Glutamatergic neuron (in vitro differentiated cells): ENCODE measurements around the gene GTF2F1. TPM values are rescaled to one million over a fixed set of nuclear protein-coding genes. Genes with fewer than 3 reads are reported as not detected.

Experiments
- DNase-seq: peaks from one replicate; pipeline ENCODE4 v3.0.0; 2022
- H3K27ac Mint-ChIP-seq: one replicate; pipeline ENCODE4 v1.8.0; 2020; ENCODE audit warnings: mild to moderate bottlenecking, mixed read lengths, inconsistent platforms; ENCODE audit not compliant: unreplicated experiment
- H3K27me3 Mint-ChIP-seq: one replicate; pipeline ENCODE4 v1.8.0; 2020; ENCODE audit warnings: mild to moderate bottlenecking, moderate library complexity, mixed read lengths, inconsistent platforms; ENCODE audit not compliant: unreplicated experiment
- H3K36me3 Mint-ChIP-seq: one replicate; pipeline ENCODE4 v1.8.0; 2020; ENCODE audit warnings: mild to moderate bottlenecking, mixed read lengths, inconsistent platforms; ENCODE audit not compliant: unreplicated experiment
- H3K4me1 Mint-ChIP-seq: one replicate; pipeline ENCODE4 v1.8.0; 2020; ENCODE audit warnings: mild to moderate bottlenecking, low read depth, mixed read lengths, inconsistent platforms; ENCODE audit not compliant: unreplicated experiment
- H3K4me3 Mint-ChIP-seq: one replicate; pipeline ENCODE4 v1.8.0; 2020; ENCODE audit warnings: mild to moderate bottlenecking, mixed read lengths, inconsistent platforms; ENCODE audit not compliant: unreplicated experiment
- H3K9me3 Mint-ChIP-seq: one replicate; pipeline ENCODE4 v1.8.0; 2020; ENCODE audit warnings: mild to moderate bottlenecking, moderate library complexity, mixed read lengths, inconsistent platforms; ENCODE audit not compliant: unreplicated experiment
- total RNA-seq: library from RNA; stranded (reverse); fragmentation: NEBNext Ultra II Directional; extraction: Animal tissue kit (Norgen Biotek cat#: 25700); gene quantifications from one replicate; pipeline ENCODE4 v1.2.1, GENCODE V29; 2021; ENCODE audit not compliant: unreplicated experiment
- TF ChIP-seq, protein P1 (sequence below): fragments of 200-600 bp; sonication (generic); IDR thresholded peaks from one replicate; pipeline ENCODE4 v1.5.0; 2021; ENCODE audit not compliant: partially characterized antibody, unreplicated experiment

Gene GTF2F1
- total RNA-seq, 1 donor from 2014 or later = 56.0 TPM

GRCh38 chr19:6413291-6413690 lies 20.3 kb upstream of the GTF2F1 start:
- H3K9me3 Mint-ChIP-seq = peaks cover 2% of the 10 kb centered on the region
- peaks cover 1% of the 10 kb centered on the region for H3K4me1 Mint-ChIP-seq
- H3K36me3 Mint-ChIP-seq = no peaks in the 10 kb centered on the region
- TF ChIP-seq, protein P1, sequence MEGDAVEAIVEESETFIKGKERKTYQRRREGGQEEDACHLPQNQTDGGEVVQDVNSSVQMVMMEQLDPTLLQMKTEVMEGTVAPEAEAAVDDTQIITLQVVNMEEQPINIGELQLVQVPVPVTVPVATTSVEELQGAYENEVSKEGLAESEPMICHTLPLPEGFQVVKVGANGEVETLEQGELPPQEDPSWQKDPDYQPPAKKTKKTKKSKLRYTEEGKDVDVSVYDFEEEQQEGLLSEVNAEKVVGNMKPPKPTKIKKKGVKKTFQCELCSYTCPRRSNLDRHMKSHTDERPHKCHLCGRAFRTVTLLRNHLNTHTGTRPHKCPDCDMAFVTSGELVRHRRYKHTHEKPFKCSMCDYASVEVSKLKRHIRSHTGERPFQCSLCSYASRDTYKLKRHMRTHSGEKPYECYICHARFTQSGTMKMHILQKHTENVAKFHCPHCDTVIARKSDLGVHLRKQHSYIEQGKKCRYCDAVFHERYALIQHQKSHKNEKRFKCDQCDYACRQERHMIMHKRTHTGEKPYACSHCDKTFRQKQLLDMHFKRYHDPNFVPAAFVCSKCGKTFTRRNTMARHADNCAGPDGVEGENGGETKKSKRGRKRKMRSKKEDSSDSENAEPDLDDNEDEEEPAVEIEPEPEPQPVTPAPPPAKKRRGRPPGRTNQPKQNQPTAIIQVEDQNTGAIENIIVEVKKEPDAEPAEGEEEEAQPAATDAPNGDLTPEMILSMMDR = no peak
- H3K27me3 Mint-ChIP-seq = peaks cover 3% of the 10 kb centered on the region
- DNase-seq = no peak
- no peak overlapping the region for H3K27ac Mint-ChIP-seq
- H3K4me3 Mint-ChIP-seq = no peak overlapping the region

DNA sequence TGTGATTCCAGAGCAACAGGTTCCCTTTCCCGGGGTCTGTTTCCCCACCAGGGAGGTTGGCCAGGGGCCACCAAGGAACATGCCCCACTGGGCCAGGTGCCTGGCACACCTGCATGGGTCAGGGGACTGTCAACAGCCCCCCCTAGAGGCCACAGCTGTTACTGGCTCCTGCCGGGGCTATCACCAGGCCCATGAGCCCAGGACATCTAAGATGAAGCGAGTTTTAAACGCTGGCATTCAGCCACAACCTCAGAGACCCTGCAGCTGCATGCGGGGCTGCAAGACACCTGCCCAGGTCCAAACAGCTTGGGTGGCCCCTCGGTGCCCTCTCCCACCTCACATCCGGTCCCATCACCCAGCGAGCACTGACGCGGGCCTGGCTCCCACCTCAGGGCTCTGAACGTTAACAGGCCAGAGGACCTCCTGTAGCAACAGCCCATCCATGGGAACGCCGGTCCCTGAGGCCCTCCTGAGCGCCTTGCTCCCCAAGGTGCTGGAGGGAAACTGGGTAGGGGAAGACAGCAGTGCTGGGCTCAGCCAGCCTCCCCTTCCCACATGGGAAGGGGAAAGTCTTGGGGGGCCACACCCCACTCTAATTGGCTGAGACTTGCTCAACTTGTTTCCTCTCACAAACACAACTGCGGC lies 19.6 kb upstream of the GTF2F1 start:
- H3K4me3 Mint-ChIP-seq = no peak overlapping the region
- H3K36me3 Mint-ChIP-seq = no peaks in the 10 kb centered on the region
- H3K27me3 Mint-ChIP-seq = peaks cover 3% of the 10 kb centered on the region
- peak; percentile 34 for DNase-seq
- no peak overlapping the region for H3K27ac Mint-ChIP-seq
- peaks cover 2% of the 10 kb centered on the region for H3K9me3 Mint-ChIP-seq
- peaks cover 1% of the 10 kb centered on the region for H3K4me1 Mint-ChIP-seq
- TF ChIP-seq, protein P1 = peak; percentile 53

DNA sequence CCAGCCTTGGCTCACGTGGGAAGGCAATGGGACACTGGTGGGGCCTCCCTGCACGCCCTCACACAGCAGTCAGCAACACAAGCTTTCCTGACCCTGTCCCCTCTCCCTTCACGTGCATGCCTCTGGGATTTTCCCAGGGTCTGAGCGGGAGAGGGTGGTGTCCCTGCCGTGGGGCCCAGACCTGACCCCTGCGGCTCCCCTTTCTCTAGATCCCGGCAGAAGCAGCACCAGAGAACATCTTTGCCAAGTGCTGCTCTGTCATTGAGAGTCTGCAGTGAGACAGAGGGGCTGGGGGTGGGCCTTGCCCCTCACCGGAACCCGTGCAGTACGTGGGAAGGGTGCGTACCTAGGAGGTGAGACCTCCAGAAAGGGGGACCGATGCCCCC lies 19.1 kb upstream of the GTF2F1 start:
- Mint-ChIP-seq H3K27ac (no peak overlapping the region), H3K4me1 (peaks cover 1% of the 10 kb centered on the region), H3K4me3 (no peak overlapping the region), H3K27me3 (peaks cover 3% of the 10 kb centered on the region), H3K36me3 (no peaks in the 10 kb centered on the region), H3K9me3 (peaks cover 2% of the 10 kb centered on the region)
- DNase-seq = no peak
- TF ChIP-seq, protein P1 = no peak

DNA sequence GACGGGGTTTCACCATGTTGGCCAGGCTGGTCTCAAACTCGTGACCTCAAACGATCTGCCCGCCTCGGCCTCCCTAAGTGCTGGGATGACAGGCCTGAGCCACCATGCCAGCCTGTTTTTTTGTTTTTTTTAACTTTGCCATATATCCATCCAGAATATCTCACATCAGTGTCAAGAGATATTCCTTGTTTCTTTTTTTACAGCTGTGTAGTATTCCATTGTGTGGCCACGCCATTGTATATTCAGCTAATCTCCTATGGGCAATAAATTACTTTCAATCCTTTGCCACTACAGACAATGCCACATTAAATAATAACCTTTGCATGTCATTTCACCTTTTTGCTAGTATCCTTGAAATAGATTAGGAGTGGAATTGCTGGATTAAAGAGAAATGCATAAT lies 16.4 kb upstream of the GTF2F1 start:
- Mint-ChIP-seq H3K27me3 (no peaks in the 10 kb centered on the region), H3K27ac (no peak overlapping the region), H3K36me3 (no peaks in the 10 kb centered on the region), H3K4me3 (no peak overlapping the region), H3K9me3 (no peaks in the 10 kb centered on the region), H3K4me1 (peaks cover 1% of the 10 kb centered on the region)
- TF ChIP-seq, protein P1 = no peak
- DNase-seq = no peak

DNA sequence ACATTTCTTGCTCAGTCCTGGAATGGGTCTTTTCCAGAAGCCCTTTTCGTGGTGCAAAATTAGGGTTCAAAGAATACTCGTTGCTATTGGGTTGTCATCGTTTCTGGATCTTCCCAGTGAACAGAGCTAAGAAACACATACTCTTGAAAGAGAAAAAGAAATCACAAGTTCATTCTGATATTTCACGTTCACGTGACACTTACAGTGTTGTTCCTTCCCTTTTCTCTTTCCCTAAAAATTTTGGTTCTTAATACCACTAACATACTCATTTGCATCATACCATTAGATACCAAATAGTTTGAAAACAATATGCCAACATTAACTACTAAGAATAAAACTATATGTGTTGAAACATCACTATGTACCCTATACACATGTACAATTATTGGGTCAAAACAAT lies 13.4 kb upstream of the GTF2F1 start:
- TF ChIP-seq, protein P1 = no peak
- Mint-ChIP-seq H3K9me3 (peaks cover 2% of the 10 kb centered on the region), H3K4me1 (no peaks in the 10 kb centered on the region), H3K36me3 (no peaks in the 10 kb centered on the region), H3K4me3 (no peak overlapping the region), H3K27me3 (peaks cover 2% of the 10 kb centered on the region), H3K27ac (no peak overlapping the region)
- no peak for DNase-seq
